WTC11 (cell line): ENCODE measurements around the gene TUG1.

Source experiments
- ELF4 ChIP-seq: sonication (generic); formaldehyde crosslinking; IDR thresholded peaks from 2 replicates; pipeline ENCODE4 v1.8.1; 2022; ENCODE audit warnings: low read depth, mild to moderate bottlenecking, moderate library complexity, missing genetic modification reagents
- TF ChIP-seq, protein P1 (sequence below): fragments of 200-600 bp; IDR thresholded peaks from 2 replicates; pipeline ENCODE4 v1.8.0; 2022; ENCODE audit warnings: antibody characterized with exemption

DNA sequence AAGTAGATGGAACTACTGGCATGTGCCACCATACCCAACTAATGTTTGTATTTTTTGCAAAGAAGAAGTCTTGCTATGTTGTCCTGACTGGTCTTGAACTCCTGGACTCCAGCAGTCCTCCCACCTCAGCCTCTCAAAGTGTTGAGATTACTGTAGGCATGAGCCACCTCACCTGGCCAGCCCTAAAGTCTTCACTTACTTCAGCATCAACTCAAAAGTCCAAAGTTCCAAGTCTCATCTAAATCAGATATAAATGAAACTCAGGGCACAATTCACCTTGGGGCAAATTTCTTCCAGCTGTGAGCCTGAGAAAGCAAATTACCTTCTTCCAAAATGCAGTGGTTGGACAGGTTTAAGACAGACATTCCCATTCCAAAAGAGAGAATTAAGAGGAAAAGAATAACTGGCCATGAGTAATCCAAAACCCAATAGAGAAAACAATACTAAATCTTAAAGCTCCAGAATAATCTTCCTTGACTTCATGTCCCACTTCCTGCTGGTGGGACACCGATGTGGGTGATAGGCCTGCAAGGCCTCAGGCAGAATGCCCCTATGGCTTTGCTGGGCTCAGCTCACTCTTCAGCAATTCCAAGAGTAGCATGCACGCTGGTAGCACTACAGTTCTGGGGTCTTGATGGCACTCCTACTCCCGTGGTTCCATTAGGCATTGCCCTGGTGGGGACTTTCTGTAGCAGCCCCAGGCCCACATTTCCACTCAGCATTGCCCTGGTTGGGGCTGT is 50.3 kb downstream of the TUG1 start:
- TF ChIP-seq, protein P1, sequence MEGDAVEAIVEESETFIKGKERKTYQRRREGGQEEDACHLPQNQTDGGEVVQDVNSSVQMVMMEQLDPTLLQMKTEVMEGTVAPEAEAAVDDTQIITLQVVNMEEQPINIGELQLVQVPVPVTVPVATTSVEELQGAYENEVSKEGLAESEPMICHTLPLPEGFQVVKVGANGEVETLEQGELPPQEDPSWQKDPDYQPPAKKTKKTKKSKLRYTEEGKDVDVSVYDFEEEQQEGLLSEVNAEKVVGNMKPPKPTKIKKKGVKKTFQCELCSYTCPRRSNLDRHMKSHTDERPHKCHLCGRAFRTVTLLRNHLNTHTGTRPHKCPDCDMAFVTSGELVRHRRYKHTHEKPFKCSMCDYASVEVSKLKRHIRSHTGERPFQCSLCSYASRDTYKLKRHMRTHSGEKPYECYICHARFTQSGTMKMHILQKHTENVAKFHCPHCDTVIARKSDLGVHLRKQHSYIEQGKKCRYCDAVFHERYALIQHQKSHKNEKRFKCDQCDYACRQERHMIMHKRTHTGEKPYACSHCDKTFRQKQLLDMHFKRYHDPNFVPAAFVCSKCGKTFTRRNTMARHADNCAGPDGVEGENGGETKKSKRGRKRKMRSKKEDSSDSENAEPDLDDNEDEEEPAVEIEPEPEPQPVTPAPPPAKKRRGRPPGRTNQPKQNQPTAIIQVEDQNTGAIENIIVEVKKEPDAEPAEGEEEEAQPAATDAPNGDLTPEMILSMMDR = no peak
- no peak for TF ChIP-seq ELF4 (CRISPR knock-in tag)
